Activated naive CD8-positive, alpha-beta T cell (primary cell): ENCODE measurements around the gene ATG12.
"Not testable (repeated sequence)": the region's sequence is repeated elsewhere in the genome, so short reads cannot be mapped to it uniquely, and the experiment has no call there.

Experiments
- H3K27ac Mint-ChIP-seq: one replicate; pipeline ENCODE4 v1.8.0; 2021; ENCODE audit warnings: mixed read lengths
- H3K27me3 Mint-ChIP-seq: one replicate; pipeline ENCODE4 v1.8.0; 2021; ENCODE audit warnings: mixed read lengths
- H3K36me3 Mint-ChIP-seq: one replicate; pipeline ENCODE4 v1.8.0; 2021; ENCODE audit warnings: mixed read lengths
- H3K4me1 Mint-ChIP-seq: one replicate; pipeline ENCODE4 v1.8.0; 2021; ENCODE audit warnings: low read depth, mixed read lengths
- H3K4me3 Mint-ChIP-seq: one replicate; pipeline ENCODE4 v1.8.0; 2021; ENCODE audit warnings: mild to moderate bottlenecking, mixed read lengths
- H3K9me3 Mint-ChIP-seq: one replicate; pipeline ENCODE4 v1.8.0; 2021; ENCODE audit warnings: low read depth, mixed read lengths

ATG12 gene

GRCh38 chr5:115824983-115825382 lies 16.4 kb downstream of the ATG12 start:
- H3K27ac Mint-ChIP-seq, H3K4me3 Mint-ChIP-seq, H3K4me1 Mint-ChIP-seq, H3K9me3 Mint-ChIP-seq: not testable (repeated sequence)
- Mint-ChIP-seq H3K27me3 (peaks cover 13% of the 10 kb centered on the region), H3K36me3 (peaks cover 15% of the 10 kb centered on the region)

DNA sequence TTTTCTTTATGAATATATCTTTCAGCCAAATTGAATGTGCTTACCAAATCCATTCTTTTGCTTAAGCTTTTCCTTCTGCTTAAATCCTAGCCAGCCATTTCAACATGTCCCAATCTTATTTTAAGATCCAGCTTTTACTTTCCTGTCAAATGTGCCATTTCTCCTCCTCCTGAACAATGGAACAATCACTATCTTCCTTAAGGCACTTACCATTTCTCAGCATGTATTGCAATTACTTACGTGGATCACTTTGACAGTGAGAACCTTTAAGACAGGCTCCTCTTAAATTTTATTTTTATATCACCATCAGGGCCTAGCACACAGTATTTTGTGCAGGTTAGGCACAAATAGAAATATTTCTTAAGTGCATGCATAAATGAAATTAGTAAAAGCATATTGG lies 20.5 kb downstream of the ATG12 start:
- no peaks in the 10 kb centered on the region for H3K36me3 Mint-ChIP-seq
- no peak overlapping the region for H3K27ac Mint-ChIP-seq
- peaks cover 35% of the 10 kb centered on the region for H3K27me3 Mint-ChIP-seq
- peaks cover 5% of the 10 kb centered on the region for H3K9me3 Mint-ChIP-seq
- H3K4me3 Mint-ChIP-seq = no peak overlapping the region
- peaks cover 7% of the 10 kb centered on the region for H3K4me1 Mint-ChIP-seq

DNA sequence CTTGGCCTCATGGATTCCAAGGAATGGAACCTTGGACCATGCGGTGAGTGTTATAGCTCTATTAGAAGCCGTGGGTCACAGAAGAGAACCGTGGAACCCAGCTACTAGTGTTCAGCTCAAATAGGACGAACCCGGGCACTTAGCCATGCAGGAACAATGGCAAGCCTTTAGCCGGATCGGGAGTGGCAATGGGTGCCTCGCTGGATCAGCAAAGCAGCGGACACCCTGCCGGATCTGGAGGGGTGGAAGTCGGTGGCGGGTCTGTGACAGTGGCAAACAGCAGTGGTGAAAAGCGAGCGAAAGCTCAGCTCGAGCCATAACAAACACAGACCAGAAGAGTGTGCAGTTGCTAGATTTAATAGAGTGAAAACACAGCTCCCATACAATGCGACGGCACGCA lies 22.5 kb downstream of the ATG12 start:
- H3K27ac Mint-ChIP-seq = no peak overlapping the region
- no peaks in the 10 kb centered on the region for H3K9me3 Mint-ChIP-seq
- H3K4me3 Mint-ChIP-seq = no peak overlapping the region
- H3K4me1 Mint-ChIP-seq = peaks cover 17% of the 10 kb centered on the region
- peaks cover 47% of the 10 kb centered on the region for H3K27me3 Mint-ChIP-seq
- H3K36me3 Mint-ChIP-seq = no peaks in the 10 kb centered on the region

DNA sequence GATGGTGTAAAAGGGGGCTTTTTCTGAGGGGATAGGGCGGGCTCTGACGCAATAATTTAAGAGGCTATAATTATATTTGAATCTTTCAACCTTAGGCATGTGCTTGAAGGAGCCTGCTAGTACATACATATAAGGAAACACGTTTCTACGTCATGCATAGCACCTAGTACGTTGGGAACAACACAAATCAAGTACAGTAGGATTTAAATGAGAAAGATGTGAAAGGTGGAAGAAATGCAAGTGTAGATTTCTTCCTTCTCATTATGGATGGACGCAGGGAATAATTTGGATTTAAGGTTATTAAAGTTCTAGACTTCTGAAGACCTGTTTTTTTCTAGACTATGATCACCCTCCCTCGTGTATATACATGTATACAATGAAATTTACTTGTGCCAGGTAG lies 24.0 kb downstream of the ATG12 start:
- Mint-ChIP-seq H3K9me3 (no peaks in the 10 kb centered on the region), H3K27me3 (peaks cover 56% of the 10 kb centered on the region), H3K27ac (no peak overlapping the region), H3K4me1 (peaks cover 17% of the 10 kb centered on the region), H3K36me3 (no peaks in the 10 kb centered on the region), H3K4me3 (peak overlapping the region; percentile 14)

DNA sequence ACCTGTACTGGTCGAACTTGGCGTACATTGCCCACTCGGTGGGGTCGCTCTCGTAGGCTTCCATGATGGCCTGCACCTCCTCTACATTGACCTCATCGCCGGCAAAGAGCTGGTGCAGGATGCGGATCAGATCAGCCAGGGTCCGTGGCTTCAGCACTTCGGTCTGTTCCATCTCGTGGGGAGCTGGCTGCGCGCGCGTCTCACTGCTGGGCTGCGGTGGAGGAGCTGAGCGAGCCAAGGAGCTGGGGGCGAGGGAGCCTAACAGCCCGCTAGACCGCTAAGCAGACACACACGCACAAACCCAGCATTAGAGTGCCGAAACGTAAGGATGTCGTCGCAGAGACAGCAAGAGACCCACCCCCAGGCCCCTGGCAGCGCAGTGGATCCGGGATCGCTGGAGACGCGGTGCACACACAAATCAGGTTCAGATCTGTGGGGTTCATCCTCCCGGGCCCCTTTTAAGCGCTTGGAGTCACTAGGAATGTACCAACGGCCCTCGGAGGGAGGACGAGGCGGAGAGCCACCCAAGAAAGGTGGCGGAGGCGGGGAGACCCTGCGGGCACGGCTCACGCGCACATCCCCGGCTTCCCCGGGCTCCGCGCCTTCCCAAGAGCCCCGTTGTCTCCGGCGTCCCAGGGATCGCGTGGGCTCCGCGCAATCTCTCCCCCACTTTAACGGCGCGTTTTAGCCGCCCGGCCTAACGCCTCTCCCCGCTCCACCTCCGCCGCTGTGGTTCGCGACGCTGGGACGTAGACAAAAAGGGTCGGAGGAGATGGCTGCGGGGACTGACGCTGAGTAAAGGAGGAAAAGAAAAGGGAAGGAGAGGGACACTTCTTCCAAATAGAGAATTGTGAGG lies 24.9 kb downstream of the ATG12 start, which contains the start of gene CDO1:
Gene CDO1, minus strand, starts transcription at position 434 of the 856 bp plus-strand sequence. Its CDS starts 262 bp downstream, at position 172.
- Mint-ChIP-seq H3K4me3 (peak within 1 kb of the TSS; percentile 75), H3K36me3 (no peaks in the 10 kb centered on the region), H3K27me3 (peaks cover 58% of the 10 kb centered on the region), H3K4me1 (peaks cover 17% of the 10 kb centered on the region), H3K27ac (no peak within 1 kb of the TSS), H3K9me3 (no peaks in the 10 kb centered on the region)

GRCh38 chr5:115815693-115816225 lies 25.6 kb downstream of the ATG12 start:
- Mint-ChIP-seq H3K36me3 (no peaks in the 10 kb centered on the region), H3K4me1 (peaks cover 17% of the 10 kb centered on the region), H3K27ac (no peak overlapping the region), H3K4me3 (peak overlapping the region; percentile 75), H3K27me3 (peaks cover 59% of the 10 kb centered on the region), H3K9me3 (no peaks in the 10 kb centered on the region)

- no peak overlapping the region for H3K27ac Mint-ChIP-seq
- no peaks in the 10 kb centered on the region for H3K36me3 Mint-ChIP-seq
- peak overlapping the region; percentile 71 for H3K4me3 Mint-ChIP-seq
- peaks cover 17% of the 10 kb centered on the region for H3K4me1 Mint-ChIP-seq
- peaks cover 56% of the 10 kb centered on the region for H3K27me3 Mint-ChIP-seq
- H3K9me3 Mint-ChIP-seq = no peaks in the 10 kb centered on the region
Observed at GRCh38 chr5:115815006-115815692, 26.2 kb downstream of the ATG12 start.

GRCh38 chr5:115813719-115814118 lies 27.6 kb downstream of the ATG12 start:
- H3K27me3 Mint-ChIP-seq = peaks cover 47% of the 10 kb centered on the region
- H3K4me1 Mint-ChIP-seq = peaks cover 17% of the 10 kb centered on the region
- H3K4me3 Mint-ChIP-seq = no peak overlapping the region

GRCh38 chr5:115812372-115812771 lies 29.0 kb downstream of the ATG12 start:
- Mint-ChIP-seq H3K4me3 (no peak overlapping the region), H3K27ac (no peak overlapping the region), H3K27me3 (peaks cover 38% of the 10 kb centered on the region), H3K36me3 (no peaks in the 10 kb centered on the region), H3K9me3 (no peaks in the 10 kb centered on the region), H3K4me1 (peaks cover 18% of the 10 kb centered on the region)

More at GRCh38 chr5:115813719-115814118, 27.6 kb downstream of the ATG12 start:
- Mint-ChIP-seq H3K9me3 (no peaks in the 10 kb centered on the region), H3K36me3 (no peaks in the 10 kb centered on the region), H3K27ac (no peak overlapping the region)

DNA sequence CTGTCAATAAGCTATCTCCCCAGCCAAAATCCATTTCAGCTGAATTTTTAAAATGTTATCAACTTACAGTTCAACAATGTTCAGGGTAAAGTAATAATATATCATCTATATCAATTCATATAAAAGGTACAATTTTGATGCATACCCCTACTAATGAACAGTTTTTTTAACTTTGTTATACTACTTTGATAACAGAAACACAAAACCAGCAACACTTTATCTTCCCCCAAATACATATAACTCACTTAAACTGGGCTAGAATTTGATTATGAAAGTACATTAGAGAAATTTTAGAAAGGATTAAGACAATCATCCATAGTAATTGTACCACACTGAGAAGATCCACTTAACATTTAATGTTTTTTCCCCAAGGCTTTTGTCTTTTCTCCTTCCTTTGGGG lies 30.0 kb downstream of the ATG12 start:
- Mint-ChIP-seq H3K4me1 (peaks cover 19% of the 10 kb centered on the region), H3K27ac (no peak overlapping the region), H3K36me3 (no peaks in the 10 kb centered on the region), H3K4me3 (no peak overlapping the region), H3K27me3 (peaks cover 36% of the 10 kb centered on the region), H3K9me3 (no peaks in the 10 kb centered on the region)

DNA sequence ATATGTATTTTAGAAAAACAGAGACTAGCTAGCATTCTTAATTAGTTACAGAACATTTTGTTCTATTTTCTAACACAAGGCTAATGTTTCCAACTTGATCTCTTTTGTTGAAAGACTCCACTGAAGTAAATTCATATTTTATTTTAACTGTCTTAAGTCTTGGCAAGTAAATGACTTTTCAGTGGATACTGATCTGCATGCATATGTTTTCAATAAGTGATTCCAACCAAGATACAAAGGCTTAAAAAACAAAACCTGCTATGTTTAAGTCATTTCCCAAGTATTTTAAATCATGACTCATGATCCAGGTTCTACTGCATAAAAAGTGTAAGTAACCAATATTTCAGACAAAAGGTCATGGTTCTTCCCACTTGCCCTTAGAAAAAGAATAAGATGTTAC lies 30.6 kb downstream of the ATG12 start:
- H3K9me3 Mint-ChIP-seq = no peaks in the 10 kb centered on the region
- H3K4me3 Mint-ChIP-seq = no peak overlapping the region
- no peak overlapping the region for H3K27ac Mint-ChIP-seq
- peaks cover 16% of the 10 kb centered on the region for H3K4me1 Mint-ChIP-seq
- no peaks in the 10 kb centered on the region for H3K36me3 Mint-ChIP-seq
- H3K27me3 Mint-ChIP-seq = peaks cover 34% of the 10 kb centered on the region

GRCh38 chr5:115809946-115810345 lies 31.4 kb downstream of the ATG12 start:
- H3K36me3 Mint-ChIP-seq = no peaks in the 10 kb centered on the region
- no peak overlapping the region for H3K27ac Mint-ChIP-seq
- no peak overlapping the region for H3K4me3 Mint-ChIP-seq
- H3K4me1 Mint-ChIP-seq = peaks cover 10% of the 10 kb centered on the region
- H3K27me3 Mint-ChIP-seq = peaks cover 28% of the 10 kb centered on the region
- no peaks in the 10 kb centered on the region for H3K9me3 Mint-ChIP-seq

- not testable (repeated sequence) for H3K36me3 Mint-ChIP-seq
Observed at GRCh38 chr5:115808066-115808465, 33.3 kb downstream of the ATG12 start.

GRCh38 chr5:115807654-115808052 lies 33.7 kb downstream of the ATG12 start:
- Mint-ChIP-seq H3K4me3 (no peak overlapping the region), H3K27me3 (peaks cover 16% of the 10 kb centered on the region), H3K9me3 (no peaks in the 10 kb centered on the region), H3K36me3 (no peaks in the 10 kb centered on the region), H3K27ac (no peak overlapping the region), H3K4me1 (peaks cover 6% of the 10 kb centered on the region)

More at GRCh38 chr5:115808066-115808465, 33.3 kb downstream of the ATG12 start:
- not testable (repeated sequence) for H3K4me3 Mint-ChIP-seq, H3K4me1 Mint-ChIP-seq, H3K27ac Mint-ChIP-seq, H3K9me3 Mint-ChIP-seq
- peaks cover 18% of the 10 kb centered on the region for H3K27me3 Mint-ChIP-seq

DNA sequence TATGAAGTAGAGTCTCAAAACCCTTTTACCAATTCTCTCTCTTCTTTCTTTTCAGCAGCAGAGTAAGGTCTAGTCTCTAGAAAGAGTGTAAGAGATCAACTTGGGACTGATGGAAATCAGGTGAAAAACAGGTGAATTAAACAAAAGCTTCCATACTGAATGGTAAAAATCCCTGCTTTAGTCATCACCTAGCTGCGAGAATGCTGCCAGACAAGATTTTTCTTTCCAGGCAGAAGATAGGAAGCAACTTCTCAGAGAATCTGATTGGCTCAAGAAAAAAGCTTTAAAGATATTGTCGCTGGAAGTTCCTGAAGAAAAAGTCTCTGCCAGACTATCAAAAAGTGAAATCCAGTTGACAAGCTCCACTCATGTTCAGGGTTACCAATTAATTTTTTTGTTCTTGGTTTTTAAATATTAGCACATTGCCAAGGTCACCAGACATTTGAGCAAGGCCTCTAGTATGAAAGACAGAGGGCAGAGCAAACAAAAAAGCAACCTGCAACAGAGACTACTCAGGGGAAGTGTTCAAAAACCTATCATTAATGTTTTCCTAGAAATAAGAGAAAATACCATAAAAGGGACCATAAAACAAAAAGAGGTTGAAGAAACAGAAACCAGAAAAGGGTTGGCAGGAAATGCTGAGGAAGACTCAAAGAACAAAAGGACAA lies 34.2 kb downstream of the ATG12 start:
- peaks cover 11% of the 10 kb centered on the region for H3K27me3 Mint-ChIP-seq
- H3K9me3 Mint-ChIP-seq = no peaks in the 10 kb centered on the region
- H3K4me1 Mint-ChIP-seq = peaks cover 6% of the 10 kb centered on the region
- H3K4me3 Mint-ChIP-seq = no peak overlapping the region
- H3K27ac Mint-ChIP-seq = no peak overlapping the region
- no peaks in the 10 kb centered on the region for H3K36me3 Mint-ChIP-seq
